HG03571 (cell line): Measurements from ENCODE around the gene HDGFL3.
"Not testable (repeated sequence)": the region's sequence is repeated elsewhere in the genome, so short reads cannot be mapped to it uniquely, and the experiment has no call there.

ENCODE experiments used
- ATAC-seq: cut with Tn5 transposase; IDR thresholded peaks from one replicate; pipeline ENCODE4 v1.9.1; 2021; ENCODE audit not compliant: unreplicated experiment

The HDGFL3 gene

DNA sequence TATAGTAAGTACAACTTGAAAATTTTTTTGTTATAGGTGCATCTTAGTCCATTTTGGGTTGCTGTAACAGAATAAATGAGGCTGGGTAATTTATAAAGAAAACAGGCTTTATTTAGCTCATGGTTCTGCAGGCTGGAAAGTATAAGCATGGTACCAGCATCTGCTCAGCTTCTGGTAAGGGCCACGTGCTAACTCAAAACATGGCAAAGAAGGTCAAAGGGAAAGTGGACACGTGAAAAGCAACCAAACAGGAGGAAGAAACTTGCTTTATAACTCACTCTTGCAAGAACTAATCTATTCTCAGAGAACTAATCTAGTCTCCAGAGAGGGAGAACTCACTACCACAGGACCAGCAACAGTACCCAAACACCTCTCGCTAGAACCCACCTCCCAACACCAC, 9.1 kb downstream of the HDGFL3 start:
- ATAC-seq = no peak

DNA sequence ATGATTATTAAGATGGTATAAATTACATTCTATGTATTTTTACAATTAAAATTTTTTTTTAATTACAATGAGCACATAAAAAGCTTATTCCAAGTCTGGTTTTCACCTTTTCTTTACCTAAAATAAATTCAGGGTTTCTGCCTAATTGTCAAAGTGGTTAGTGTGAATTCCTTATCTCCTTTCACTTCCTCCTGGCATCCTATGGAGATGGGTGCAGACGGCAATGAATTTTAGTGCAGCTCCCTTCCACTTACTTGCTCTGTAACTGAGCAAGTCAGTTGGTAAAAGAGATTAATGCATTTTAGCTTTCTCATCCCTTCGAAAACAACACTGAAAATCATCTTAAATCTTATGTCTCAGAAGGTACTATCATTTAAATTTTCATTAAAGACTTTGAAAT, 13.1 kb downstream of the HDGFL3 start:
- no peak for ATAC-seq

DNA sequence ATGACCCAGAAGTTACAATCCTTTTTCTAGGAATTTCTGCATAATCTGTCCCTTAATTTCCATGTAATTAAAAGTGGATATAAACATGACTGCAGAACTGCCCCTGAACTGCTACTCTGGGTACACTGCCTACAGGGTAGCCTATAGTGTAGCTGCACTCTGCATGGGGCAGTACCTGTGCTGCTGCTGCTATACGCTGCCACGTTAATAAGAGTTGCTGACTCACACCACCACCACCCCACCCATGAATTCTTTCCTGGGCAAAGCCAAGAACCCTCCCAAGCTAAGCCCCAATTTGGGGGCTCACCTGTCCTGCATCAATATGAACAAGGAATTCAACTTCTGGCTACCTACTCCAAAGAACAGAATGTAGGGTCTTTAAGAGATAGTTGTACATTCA, 13.9 kb downstream of the HDGFL3 start:
- ATAC-seq = no peak

DNA sequence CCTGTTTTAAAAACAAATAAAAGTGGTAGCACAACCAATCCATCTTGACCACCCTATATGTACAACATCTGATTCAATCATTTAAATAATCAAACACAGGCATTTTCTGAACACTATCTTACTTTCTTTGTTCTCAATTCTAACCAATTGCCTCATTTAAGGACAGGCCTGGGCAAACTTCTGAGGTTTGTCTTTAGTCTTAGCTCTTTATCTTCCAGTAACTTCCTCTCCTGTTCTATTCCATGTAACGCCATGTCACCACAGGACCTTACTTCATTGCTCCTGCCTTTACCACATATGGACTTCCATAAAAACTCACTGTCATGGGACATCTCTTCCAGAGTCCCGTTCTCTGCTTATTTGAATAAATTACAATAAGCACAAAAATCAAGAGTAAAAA, 14.9 kb downstream of the HDGFL3 start:
- no peak for ATAC-seq

DNA sequence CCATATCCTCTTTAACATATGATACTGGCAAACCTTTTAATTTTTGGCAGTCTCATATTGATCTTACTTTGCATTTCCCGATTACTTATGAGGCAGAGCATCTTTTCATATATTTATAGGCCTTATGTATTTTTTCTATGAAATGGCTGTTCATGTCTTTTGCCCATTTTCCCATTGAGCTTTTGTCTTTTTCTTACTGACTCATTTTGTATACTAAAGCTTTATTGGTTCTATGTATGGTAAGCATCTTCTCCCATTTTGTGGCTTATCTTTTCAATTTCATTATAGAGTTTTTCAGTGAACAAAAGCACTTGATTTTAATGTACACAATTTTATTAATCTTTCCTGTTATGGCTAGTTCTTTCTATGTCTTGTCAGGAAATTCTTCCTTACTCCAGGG, 17.2 kb downstream of the HDGFL3 start:
- ATAC-seq = no peak

DNA sequence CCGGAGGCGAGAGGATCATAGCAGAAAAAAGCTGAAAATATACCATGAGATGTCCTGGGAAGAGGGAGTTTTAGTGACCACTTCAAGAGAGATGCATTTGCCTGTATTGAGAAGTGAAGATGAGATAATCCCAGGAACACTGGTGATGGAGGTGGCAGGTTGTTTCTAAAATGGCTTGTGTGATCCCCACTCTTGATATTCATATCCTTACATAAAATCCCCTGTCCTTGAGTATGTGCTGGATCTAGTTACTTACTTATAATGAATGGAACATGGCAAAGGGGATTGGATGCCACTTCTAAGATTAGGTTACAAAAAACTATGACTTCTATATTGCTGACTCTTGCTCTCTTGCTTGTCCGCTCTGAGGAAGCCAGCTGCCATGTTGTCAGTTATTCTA, 22.1 kb downstream of the HDGFL3 start:
- no peak for ATAC-seq

DNA sequence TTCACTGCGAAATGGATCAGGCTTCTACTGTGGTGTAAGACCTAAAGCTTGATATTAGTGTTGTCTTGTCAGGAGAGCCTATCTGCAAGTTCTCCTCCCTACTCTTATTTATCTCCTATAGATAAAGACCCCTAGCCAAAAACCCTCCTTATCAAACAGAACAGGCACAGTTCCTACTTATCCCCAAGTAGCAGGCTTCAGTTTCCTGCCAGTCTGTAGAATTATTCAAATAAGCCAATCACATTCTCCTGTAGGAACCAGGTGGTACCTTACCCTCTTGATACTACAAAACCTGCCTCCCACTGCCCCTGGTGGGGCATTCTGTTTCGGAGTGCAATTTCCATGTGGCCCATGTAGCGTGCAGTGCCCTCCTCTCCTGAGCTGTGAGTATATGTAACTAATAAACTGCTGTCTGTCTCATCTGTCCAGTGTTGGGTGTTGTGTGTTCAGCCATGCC, 28.7 kb downstream of the HDGFL3 start:
- no peak for ATAC-seq

DNA sequence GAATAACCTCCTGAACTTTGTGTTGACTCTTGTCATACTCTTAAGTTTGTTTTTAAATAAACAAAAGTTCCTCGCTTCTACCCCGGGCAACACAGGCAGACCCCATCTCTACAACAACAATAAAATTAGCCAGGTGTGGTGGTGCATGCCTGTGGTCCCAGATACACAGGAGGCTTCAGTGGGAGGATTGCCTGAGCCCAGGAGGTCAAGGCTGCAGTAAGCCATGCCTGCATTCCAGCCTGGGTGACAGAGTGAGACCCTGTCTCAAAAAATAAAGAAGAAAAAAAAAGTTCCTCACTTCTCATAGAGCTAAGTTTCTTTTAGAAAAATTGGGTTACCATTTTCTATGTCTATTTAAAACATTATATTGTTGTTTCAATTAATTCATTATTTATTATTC, 29.2 kb downstream of the HDGFL3 start:
- ATAC-seq = no peak

DNA sequence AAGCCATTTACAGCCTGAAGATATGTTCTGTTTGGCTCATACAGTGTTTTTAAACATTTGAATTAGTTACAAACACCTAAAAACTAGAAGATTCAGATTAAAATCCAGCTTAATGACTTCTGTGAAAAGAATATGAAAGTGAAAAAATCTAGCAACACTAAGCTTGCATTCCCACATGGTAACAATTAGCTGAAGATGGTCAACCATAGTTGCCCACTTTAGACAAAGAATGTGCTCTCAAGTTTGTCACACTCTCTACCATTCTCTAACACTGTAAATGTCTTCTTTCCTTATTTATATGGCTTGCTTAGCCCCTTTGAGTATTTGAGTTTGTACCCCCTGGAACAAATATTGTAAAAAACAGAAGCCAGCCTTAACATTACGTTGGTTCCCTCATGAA, 32.7 kb downstream of the HDGFL3 start:
- ATAC-seq = no peak

DNA sequence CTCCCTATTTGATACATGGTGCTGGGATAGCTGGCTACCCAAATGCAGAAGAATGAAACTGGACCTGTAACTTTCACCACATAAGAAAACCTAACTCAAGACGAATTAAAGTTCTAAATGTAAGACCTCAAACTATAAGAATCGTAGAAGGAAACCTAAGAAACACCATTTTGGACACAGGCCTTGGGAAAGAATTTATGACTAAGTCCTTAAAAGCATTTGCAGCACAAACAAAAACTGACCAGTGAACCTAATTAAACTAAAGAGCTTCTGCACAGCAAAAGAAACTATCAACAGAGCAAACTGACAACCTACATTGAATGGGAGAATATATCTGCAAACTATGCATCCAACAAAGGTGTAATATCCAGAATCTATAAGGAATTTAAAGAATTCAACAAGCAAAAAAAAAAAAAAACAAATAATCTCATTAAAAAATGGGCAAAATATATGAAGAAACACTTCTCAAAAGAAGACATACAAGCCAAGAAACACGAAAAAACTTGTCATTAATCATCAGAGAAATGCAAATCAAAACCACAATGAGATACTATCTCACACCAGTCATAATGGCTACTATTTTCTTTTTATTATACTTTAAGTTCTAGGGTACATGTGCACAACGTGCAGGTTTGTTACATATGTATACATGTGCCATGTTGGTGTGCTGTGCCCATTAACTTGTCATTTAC, 37.0 kb downstream of the HDGFL3 start:
- ATAC-seq = no peak

DNA sequence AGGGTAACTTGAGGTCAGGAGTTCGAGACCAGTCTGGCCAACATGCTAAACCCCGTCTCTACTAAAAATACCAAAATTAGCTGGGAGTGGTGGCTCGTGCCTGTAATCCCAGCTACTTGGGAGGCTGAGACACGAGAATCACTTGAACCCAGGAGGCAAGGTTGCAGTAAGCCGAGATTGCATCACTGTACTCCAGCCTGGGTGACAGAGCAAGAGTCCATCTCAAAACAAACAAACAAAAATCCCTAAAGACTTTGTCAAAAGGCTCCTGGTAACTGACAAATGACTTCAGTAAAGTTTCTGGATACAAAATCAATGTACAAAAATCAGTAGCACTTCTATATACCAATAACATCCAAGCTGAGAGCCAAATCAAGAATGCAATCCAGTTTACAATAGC, 38.0 kb downstream of the HDGFL3 start:
- ATAC-seq = not testable (repeated sequence)

DNA sequence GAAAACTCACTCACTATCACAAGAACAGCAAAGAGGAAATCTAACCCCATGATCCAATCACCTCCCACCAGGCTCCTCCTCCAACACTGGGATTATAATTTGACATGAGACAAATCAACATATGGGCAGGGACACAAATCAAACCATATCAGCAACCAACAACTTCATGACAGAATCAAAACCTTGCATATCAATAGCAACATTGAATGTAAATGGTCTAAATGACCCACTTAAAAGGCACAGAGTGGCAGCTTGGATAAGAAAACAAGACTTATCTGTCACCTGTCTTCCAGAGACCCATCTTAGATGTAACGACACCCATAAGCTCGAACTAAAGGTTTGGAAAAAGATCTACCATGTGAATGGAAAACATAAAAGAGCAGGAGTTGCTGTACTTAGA, 40.8 kb downstream of the HDGFL3 start:
- ATAC-seq = no peak

DNA sequence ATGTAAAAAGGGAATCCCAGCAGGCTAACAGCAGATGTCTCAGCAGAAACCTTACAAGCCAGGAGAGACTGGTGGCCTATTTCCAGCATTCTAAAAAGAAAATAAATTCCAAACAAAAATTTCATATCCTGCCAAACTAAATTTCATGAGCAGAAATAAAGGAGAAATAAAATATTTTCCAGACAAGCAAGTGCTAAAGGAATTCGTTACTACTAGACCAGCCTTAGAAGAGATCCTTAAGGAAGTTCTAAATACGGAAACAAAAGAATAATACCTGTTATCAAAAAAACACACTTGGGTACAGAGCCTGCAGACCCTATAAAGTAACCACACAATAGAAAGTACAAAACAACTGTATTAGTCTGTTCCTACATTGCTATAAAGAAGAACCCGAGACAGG, 41.4 kb downstream of the HDGFL3 start:
- no peak for ATAC-seq

DNA sequence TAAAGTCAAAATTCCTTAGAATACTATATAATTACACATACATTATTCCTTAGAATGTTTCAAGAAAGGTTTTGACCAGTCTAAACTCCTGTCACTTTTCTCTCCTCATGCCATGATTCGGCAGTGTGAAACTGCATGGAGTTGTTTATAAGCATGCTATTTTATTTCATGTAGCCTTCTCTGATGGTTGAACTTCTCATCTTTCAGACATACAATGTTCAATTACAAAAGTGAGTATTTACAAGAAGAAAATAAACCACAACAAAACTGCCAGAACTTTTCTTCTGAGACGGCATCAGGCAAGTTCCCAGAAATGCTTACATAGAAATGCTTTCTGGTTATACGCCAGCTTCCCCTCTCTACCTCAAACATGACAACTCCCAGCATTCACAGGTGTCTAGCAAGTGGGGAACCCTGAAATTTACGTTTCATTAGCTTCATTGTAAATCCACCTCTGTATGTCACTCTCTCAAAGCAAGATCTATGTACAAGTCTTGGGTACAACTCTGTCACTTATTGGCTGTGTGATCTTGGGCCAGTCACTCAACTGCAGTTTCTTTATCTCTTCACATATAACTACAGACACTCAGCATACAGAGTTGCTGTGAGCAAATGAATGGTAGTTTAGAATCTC, 42.7 kb downstream of the HDGFL3 start:
- ATAC-seq = no peak

DNA sequence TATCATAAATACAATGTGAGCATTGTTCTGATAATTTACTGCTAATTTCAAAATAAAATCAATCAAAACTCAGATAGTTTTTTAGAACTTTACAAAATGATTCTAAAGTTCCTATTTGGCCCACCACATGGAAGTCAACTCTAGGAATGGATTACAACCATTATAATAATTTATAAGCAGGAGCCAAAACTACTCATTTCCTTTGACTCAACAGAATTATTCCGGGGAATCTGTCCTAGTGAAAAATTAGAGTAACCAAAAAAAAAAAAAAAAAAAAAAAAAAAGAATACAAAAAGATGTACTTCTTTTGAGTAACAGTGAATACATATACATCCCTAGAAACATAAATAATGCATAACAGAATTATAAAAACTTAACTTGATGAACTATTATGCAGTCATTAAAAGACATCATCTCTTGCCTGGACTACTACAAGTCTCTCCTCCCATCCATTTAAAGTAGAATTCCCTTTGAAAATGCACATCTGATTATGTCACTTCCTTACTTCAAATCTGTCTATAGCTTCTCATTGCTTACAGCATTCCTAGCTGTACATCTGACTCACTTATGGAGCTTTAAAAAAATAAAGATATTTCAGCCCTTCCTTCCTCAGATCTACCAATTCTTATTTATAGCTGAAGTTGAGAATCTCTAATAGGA, 43.4 kb downstream of the HDGFL3 start:
- no peak for ATAC-seq

DNA sequence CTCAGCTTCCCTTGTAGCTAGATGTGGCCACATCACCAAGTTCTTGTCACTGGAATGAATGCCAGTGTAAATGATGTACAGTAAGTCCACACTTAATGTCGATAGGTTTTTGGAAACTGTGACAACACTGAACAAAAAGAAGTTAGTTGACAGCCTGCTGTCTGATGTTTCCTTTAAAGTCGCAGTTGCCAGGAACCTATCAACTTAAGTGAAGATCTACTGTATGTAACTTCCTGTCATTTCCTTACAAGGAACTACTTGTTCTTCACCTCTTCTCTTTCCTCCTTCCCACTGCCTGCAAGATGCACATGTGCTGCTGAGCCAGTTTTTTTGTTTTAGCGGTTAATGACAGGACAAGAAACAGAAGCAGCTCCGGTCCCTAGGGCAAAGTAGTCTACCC, 44.6 kb downstream of the HDGFL3 start:
- no peak for ATAC-seq

DNA sequence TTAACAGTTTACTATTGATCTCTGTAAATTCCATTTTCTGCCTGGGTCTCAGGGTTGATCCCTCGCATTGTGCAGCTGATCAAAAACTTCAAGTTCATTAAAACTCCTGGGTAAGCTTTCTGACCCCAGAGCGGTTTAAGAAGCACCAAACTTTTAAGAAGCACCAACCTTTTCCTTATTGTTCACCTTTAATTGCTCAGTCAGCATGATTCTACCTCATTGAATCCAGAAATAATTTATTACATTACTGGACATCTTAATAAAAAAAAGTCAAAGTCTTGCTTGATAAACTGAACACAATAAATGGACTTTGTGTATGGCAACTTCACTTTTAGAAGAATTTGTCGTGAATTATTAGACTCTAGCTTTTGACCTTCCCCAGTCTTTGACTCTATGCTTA, 46.9 kb downstream of the HDGFL3 start:
- ATAC-seq = no peak

DNA sequence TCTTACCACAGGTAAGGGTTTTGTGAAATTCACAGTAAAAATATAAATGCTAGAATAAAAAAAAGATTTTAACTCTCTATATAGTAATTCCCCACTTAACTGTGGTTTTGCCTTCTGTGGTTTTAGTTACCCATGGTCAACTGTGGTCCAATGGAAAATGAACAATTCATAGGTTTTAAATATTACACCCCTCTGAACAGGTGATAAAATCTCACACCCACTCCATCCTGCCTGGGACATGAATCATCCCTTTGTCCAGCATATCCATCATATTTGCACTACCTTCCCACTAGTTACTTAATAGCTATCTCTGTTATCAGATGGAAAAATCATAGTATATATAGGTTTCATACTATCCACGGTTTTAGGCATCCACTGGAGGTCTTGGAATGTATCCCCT, 49.2 kb downstream of the HDGFL3 start:
- ATAC-seq = no peak

DNA sequence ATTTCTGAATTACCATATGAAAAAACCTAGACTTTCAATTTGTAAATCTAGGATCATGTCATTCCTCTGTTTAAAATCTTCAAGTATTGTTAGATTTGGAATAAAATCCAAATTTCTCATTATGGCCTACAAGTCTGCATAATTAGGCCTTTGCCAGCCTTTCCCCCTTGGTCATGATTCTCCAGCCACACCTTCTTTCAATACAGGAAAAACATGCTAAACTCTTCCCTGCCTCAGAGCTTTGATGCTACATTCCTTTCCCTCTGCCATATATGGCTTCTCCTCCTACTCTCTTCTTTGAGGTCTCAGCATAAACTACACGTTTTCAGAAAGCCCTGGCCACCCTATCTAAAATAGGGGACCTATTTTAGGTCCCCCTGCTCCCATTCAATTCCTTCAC, 51.7 kb downstream of the HDGFL3 start:
- no peak for ATAC-seq

DNA sequence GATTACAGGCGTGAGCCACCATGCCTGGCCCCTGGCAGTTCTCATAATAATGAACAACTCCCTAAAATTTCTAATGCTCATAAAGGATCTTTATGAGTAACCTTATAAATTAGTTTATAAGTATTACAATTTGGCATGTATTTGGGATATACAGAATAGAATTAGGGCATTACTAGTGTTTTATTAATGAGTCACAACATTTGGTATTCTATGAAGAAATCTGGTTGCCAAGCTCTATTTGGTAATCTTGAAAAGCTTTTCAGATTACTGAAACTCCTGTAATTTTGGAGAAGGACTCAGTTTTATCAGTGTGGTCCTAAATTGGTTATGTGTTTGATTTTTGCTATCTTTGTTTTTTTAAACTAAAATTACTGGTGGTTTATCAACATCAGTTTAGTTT, 54.3 kb downstream of the HDGFL3 start:
- no peak for ATAC-seq

DNA sequence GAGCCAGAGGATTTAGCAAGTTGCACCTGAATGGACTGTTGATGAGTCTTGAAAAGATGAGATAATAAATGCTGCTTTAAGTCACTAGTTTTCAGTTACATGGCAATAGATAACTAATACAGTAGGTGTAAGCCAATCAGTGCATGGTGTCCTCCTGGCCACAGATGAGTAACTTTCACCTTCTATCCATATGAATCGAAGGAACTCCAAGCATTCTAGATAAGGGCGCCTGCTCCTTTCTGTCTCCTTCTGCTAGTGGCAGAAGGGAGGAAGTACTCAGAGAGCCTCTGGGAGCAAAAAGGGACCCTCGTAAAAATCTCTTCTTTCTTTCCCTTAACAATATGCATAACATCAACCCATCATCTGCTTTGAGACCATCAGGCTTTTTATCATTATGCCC, 62.9 kb downstream of the HDGFL3 start:
- no peak for ATAC-seq

DNA sequence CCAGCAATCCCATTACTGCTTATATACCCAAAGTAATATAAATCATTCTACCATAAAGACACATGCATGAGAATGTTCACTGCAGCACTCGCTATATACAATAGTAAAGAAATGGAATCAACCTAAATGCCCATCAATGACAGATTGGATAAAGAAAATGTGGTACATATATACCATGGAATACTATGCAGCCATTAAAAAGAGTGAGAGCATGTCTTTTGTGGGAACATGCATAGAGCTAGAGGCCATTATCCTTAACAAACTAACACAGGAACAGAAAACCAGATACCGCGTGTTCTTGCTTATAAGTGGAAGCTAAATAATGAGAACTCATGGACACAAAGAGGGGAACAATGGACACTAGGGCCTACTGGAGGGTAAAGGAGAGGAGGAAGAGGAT, 65.5 kb downstream of the HDGFL3 start:
- not testable (repeated sequence) for ATAC-seq
